ENCODE results near the gene SLC9A1.

SLC9A1 gene

GRCh38 chr1:27117733-27118439 lies 37.0 kb downstream of the SLC9A1 start:
- ChIA-PET POLR2A (no interaction called here), CTCF (interaction anchor here (0.5 to 1.1 kb wide), 3 partner anchors 21 to 313 kb away, joined by 3 to 9 read pairs (median 4); partner anchors contain the start of gene SLC9A1)
- TF ChIP-seq SUZ12 (IDR thresholded peaks at IDR 0.05) (no peak), HDGF (IDR thresholded peaks at IDR 0.05; ENCODE audit: borderline replicate concordance) (no peak), BHLHE40 (IDR thresholded peaks at IDR 0.05; ENCODE audit: borderline replicate concordance) (no peak), PKNOX1 (IDR thresholded peaks at IDR 0.05) (no peak), TARDBP (IDR thresholded peaks at IDR 0.05) (no peak), ELF4 (IDR thresholded peaks at IDR 0.05) (no peak), SP1 (IDR thresholded peaks at IDR 0.05) (no peak), ARNT (IDR thresholded peaks at IDR 0.05) (no peak), LEF1 (IDR thresholded peaks at IDR 0.05; ENCODE audit: borderline replicate concordance) (no peak)
- no peak for DNase-seq (ENCODE audit: extremely low spot score)

- DNase-seq (ENCODE audit: extremely low spot score), result no peak
- POLR2A ChIA-PET, result no interaction called here
- CTCF ChIA-PET, result no interaction called here
- no peak for TF ChIP-seq FOXA1 (IDR thresholded peaks at IDR 0.05)
- TF ChIP-seq ARNT (IDR thresholded peaks at IDR 0.05), result no peak
- TF ChIP-seq BHLHE40 (IDR thresholded peaks at IDR 0.05; ENCODE audit: borderline replicate concordance), result no peak
- no peak for TF ChIP-seq TARDBP (IDR thresholded peaks at IDR 0.05)
- no peak for TF ChIP-seq FOXM1 (IDR thresholded peaks at IDR 0.05; ENCODE audit: borderline replicate concordance)
- no peak for TF ChIP-seq LEF1 (IDR thresholded peaks at IDR 0.05; ENCODE audit: borderline replicate concordance)
- TF ChIP-seq PKNOX1 (IDR thresholded peaks at IDR 0.05), result no peak
- TF ChIP-seq HDGF (IDR thresholded peaks at IDR 0.05; ENCODE audit: borderline replicate concordance), result no peak
- TF ChIP-seq ZNF384 (IDR thresholded peaks at IDR 0.05), result no peak
- no peak for TF ChIP-seq L3MBTL2 (conservative IDR thresholded peaks at IDR 0.05)
- no peak for TF ChIP-seq CTBP1 (IDR thresholded peaks at IDR 0.05; ENCODE audit: borderline replicate concordance)
- no peak for TF ChIP-seq SP1 (IDR thresholded peaks at IDR 0.05)
- TF ChIP-seq ELF4 (IDR thresholded peaks at IDR 0.05), result no peak
- TF ChIP-seq SUZ12 (IDR thresholded peaks at IDR 0.05), result no peak
- no peak for TF ChIP-seq FOXK2 (IDR thresholded peaks at IDR 0.05)
- no peak for TF ChIP-seq NFRKB (IDR thresholded peaks at IDR 0.05)
Observed at GRCh38 chr1:27116697-27117096, 38.2 kb downstream of the SLC9A1 start.

GRCh38 chr1:27116232-27116631 lies 38.7 kb downstream of the SLC9A1 start:
- ChIA-PET POLR2A (no interaction called here), CTCF (no interaction called here)
- no peak for DNase-seq (ENCODE audit: extremely low spot score)
- no peak for TF ChIP-seq TARDBP (IDR thresholded peaks at IDR 0.05)
- TF ChIP-seq ARNT (IDR thresholded peaks at IDR 0.05), result no peak
- no peak for TF ChIP-seq ZNF384 (IDR thresholded peaks at IDR 0.05)
- TF ChIP-seq L3MBTL2 (conservative IDR thresholded peaks at IDR 0.05), result no peak
- no peak for TF ChIP-seq SP1 (IDR thresholded peaks at IDR 0.05)
- TF ChIP-seq LEF1 (IDR thresholded peaks at IDR 0.05; ENCODE audit: borderline replicate concordance), result no peak
- no peak for TF ChIP-seq FOXA1 (IDR thresholded peaks at IDR 0.05)
- no peak for TF ChIP-seq FOXM1 (IDR thresholded peaks at IDR 0.05; ENCODE audit: borderline replicate concordance)
- TF ChIP-seq BHLHE40 (IDR thresholded peaks at IDR 0.05; ENCODE audit: borderline replicate concordance), result no peak
- no peak for TF ChIP-seq FOXK2 (IDR thresholded peaks at IDR 0.05)
- no peak for TF ChIP-seq NFRKB (IDR thresholded peaks at IDR 0.05)
- TF ChIP-seq PKNOX1 (IDR thresholded peaks at IDR 0.05), result no peak
- TF ChIP-seq SUZ12 (IDR thresholded peaks at IDR 0.05), result no peak
- no peak for TF ChIP-seq ELF4 (IDR thresholded peaks at IDR 0.05)
- no peak for TF ChIP-seq CTBP1 (IDR thresholded peaks at IDR 0.05; ENCODE audit: borderline replicate concordance)
- TF ChIP-seq HDGF (IDR thresholded peaks at IDR 0.05; ENCODE audit: borderline replicate concordance), result no peak

- CTCF ChIA-PET, result interaction anchor here (0.5 to 2.2 kb wide), 3 partner anchors 17 to 762 kb away, joined by 3 to 7 read pairs (median 3); no protein-coding TSS in a partner anchor
Observed at GRCh38 chr1:27114546-27114945, 40.4 kb downstream of the SLC9A1 start.

More at GRCh38 chr1:27114546-27114945, 40.4 kb downstream of the SLC9A1 start:
- no peak for DNase-seq (ENCODE audit: extremely low spot score)
- POLR2A ChIA-PET, result no interaction called here
- TF ChIP-seq SP1 (IDR thresholded peaks at IDR 0.05) (no peak), L3MBTL2 (conservative IDR thresholded peaks at IDR 0.05) (no peak), SUZ12 (IDR thresholded peaks at IDR 0.05) (no peak), TARDBP (IDR thresholded peaks at IDR 0.05) (no peak), ZNF384 (IDR thresholded peaks at IDR 0.05) (no peak), CTBP1 (IDR thresholded peaks at IDR 0.05; ENCODE audit: borderline replicate concordance) (no peak), ARNT (IDR thresholded peaks at IDR 0.05) (no peak), NFRKB (IDR thresholded peaks at IDR 0.05) (no peak), FOXA1 (IDR thresholded peaks at IDR 0.05) (no peak), ELF4 (IDR thresholded peaks at IDR 0.05) (no peak), LEF1 (IDR thresholded peaks at IDR 0.05; ENCODE audit: borderline replicate concordance) (no peak), FOXM1 (IDR thresholded peaks at IDR 0.05; ENCODE audit: borderline replicate concordance) (no peak), BHLHE40 (IDR thresholded peaks at IDR 0.05; ENCODE audit: borderline replicate concordance) (no peak), FOXK2 (IDR thresholded peaks at IDR 0.05) (no peak), PKNOX1 (IDR thresholded peaks at IDR 0.05) (no peak), HDGF (IDR thresholded peaks at IDR 0.05; ENCODE audit: borderline replicate concordance) (no peak)

Measured in HEK293T (cell line).